Colonic mucosa (tissue), 4 donors: ENCODE measurements around the gene EPS8. TPM values are rescaled to one million over a fixed set of nuclear protein-coding genes. Genes with fewer than 3 reads are reported as not detected.

Source experiments
- DNase-seq: peaks from one replicate; pipeline ENCODE4 v3.0.0-alpha.2; 2020
- H3K27ac ChIP-seq: fragments of 200-600 bp; one replicate; pipeline ENCODE4 v1.8.0; 2021
- H3K27me3 ChIP-seq: fragments of 200-600 bp; one replicate; pipeline ENCODE4 v1.8.0; 2021
- H3K36me3 ChIP-seq: fragments of 200-600 bp; one replicate; pipeline ENCODE4 v1.8.0; 2021
- H3K4me1 ChIP-seq: fragments of 200-600 bp; one replicate; pipeline ENCODE4 v1.8.0; 2021; ENCODE audit warnings: mild to moderate bottlenecking
- H3K4me3 ChIP-seq: fragments of 200-600 bp; one replicate; pipeline ENCODE4 v1.8.0; 2021
- H3K9ac ChIP-seq, 2 donors: one replicate each; pipeline ENCODE4 v1.7.0; 2013; ENCODE audit warnings: control low read depth in 2 of 2, low read depth in 2 of 2, low read length in 2 of 2
- H3K9me3 ChIP-seq: fragments of 200-600 bp; one replicate; pipeline ENCODE4 v1.8.0; 2021
- intact Hi-C: fragments of 100-400 bp; cut with DNase I; formaldehyde crosslinking; loops from one replicate; pipeline ENCODE4 v1.14.1; 2022
- total RNA-seq, 2 donors: library from RNA; stranded (reverse); fragmentation: NEBNext Ultra II Directional in 1 of 2; extraction: Animal tissue kit (Norgen Biotek cat#: 25700) in 1 of 2; gene quantifications; one replicate each; pipeline ENCODE4 v1.2.1, GENCODE V29; 2021
- TF ChIP-seq, protein P1 (sequence below): fragments of 200-600 bp; IDR thresholded peaks from one replicate; pipeline ENCODE4 v1.8.0; 2022; ENCODE audit warnings: antibody characterized with exemption, mild to moderate bottlenecking
- donor health status: healthy.
- donor health status: DM: no; HTN: no; CAD: no.
- donor health status: DM: no; HTN: no; CAD: no.

The EPS8 gene
- total RNA-seq, 2 donors from 2014 or later: 93.7 to 161 TPM

DNA sequence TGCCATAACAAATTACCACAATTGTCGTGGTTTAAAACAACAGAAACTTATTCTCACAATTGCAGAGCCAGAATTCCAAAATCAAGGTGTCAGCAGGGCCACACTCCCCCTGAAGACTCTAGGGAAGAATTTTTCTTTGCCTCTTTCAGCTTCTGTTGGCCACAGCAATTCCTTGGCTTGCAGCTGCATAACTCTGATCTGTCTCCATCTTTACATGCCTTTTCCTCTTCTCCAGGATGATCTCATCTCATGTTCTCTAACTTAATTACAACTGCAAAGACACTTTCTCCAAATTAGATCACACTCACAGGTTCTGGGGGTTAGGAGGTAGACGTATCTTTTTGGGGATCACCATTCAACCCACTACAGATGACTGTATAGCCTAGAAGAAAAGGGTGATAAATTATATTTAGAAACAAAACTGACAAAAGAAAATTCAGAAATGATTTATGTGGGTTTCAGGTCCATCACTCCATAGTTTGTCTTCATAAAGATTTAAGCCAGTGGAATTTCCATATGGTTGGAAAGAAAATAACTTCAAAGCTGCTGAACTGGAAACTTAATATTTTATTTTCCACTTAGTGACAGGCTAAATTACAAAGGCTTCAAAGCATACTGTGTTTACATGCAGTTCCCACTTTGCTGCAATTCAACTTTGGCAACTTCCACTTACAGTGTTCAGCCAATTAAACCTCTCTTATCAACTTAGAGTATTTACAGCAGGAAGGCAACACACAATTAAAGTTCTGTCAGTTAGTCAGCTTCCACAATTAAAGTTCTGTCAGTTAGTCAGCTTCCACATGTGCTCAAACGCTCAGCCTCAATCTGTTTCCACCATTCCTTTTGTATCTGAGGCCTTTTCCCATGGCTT is 213.3 kb downstream of the EPS8 start:
- Histone ChIP-seq H3K27ac (peak overlapping the region; percentile 47), H3K4me3 (no peak overlapping the region), H3K4me1 (peaks cover 6% of the 10 kb centered on the region), H3K9me3 (no peaks in the 10 kb centered on the region), H3K36me3 (no peaks in the 10 kb centered on the region), H3K27me3 (no peaks in the 10 kb centered on the region), H3K9ac (peak overlapping the region in 1 of 2 donors; percentile 0)
- intact Hi-C loops: no loop called here
- DNase-seq: no peak
- TF ChIP-seq, protein P1, sequence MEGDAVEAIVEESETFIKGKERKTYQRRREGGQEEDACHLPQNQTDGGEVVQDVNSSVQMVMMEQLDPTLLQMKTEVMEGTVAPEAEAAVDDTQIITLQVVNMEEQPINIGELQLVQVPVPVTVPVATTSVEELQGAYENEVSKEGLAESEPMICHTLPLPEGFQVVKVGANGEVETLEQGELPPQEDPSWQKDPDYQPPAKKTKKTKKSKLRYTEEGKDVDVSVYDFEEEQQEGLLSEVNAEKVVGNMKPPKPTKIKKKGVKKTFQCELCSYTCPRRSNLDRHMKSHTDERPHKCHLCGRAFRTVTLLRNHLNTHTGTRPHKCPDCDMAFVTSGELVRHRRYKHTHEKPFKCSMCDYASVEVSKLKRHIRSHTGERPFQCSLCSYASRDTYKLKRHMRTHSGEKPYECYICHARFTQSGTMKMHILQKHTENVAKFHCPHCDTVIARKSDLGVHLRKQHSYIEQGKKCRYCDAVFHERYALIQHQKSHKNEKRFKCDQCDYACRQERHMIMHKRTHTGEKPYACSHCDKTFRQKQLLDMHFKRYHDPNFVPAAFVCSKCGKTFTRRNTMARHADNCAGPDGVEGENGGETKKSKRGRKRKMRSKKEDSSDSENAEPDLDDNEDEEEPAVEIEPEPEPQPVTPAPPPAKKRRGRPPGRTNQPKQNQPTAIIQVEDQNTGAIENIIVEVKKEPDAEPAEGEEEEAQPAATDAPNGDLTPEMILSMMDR: no peak

DNA sequence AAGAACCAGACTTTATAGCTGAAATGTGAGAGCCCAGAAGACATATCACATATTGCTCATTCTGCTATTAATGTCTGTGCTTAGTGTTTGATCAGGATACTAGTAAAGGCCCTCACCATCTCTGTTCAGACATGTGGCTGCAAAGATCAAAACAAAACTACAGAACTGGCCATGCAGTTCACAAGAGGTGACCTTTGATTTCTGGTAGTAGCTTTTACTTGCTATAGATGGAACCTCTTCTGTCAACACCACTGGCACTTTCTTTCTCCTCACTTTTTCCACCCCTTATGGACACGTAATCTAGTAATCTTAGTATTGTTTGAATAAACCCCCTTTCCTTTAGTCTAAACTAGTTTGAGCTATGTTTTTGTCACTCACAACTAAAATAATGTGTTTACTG is 214.8 kb downstream of the EPS8 start:
- no peaks in the 10 kb centered on the region for H3K9me3 ChIP-seq
- DNase-seq: no peak
- peaks cover 6% of the 10 kb centered on the region for H3K4me1 ChIP-seq
- H3K36me3 ChIP-seq: no peaks in the 10 kb centered on the region
- H3K4me3 ChIP-seq: no peak overlapping the region
- H3K9ac ChIP-seq: no peak overlapping the region
- H3K27ac ChIP-seq: no peak overlapping the region
- H3K27me3 ChIP-seq: no peaks in the 10 kb centered on the region
- intact Hi-C loops: no loop called here
- TF ChIP-seq, protein P1: no peak

Other genes with a start within 250 kb of the EPS8 start
- gene STRAP, start 93.0 kb upstream of the EPS8 start, total RNA-seq: 100 to 1,000 TPM in 1 of 2 donors, 10 to 100 TPM in 1; 85.3 to 108 TPM
- gene DERA, start 121.9 kb upstream of the EPS8 start, total RNA-seq: 10 to 100 TPM; 44.0 to 61.2 TPM